Measurements from ENCODE around the gene DCLK2.

- TF ChIP-seq CTCF (IDR thresholded peaks at IDR 0.05) (no peak), POLR2A (IDR thresholded peaks at IDR 0.05) (no peak), POLR2AphosphoS5 (IDR thresholded peaks at IDR 0.05) (no peak)
Measured at GRCh38 chr4:150106886-150107285, 28.6 kb downstream of the DCLK2 start.
